Fibroblast of lung (primary cell): ENCODE results near the gene CC2D2B. TPM values are rescaled to one million over a fixed set of nuclear protein-coding genes. Genes with fewer than 3 reads are reported as not detected.
"Not testable (repeated sequence)": the region's sequence is repeated elsewhere in the genome, so short reads cannot be mapped to it uniquely, and the experiment has no call there.

ENCODE experiments used
- DNase-seq, 2 donors: peaks; one replicate each; pipeline versions ENCODE4 v3.0.0 to v3.0.0-alpha.2; 2010; ENCODE audit warnings: low read depth in 2 of 2
- H2AFZ ChIP-seq: 2 replicates; pipeline ENCODE4 v1.5.1; 2012; ENCODE audit warnings: low read length, control low read depth, inconsistent platforms
- H3K27ac ChIP-seq: 2 replicates; pipeline ENCODE4 v1.5.1; 2011; ENCODE audit warnings: low read length, control low read depth; ENCODE audit not compliant: insufficient read depth
- H3K27me3 ChIP-seq: 2 replicates; pipeline ENCODE4 v1.5.1; 2011; ENCODE audit warnings: mild to moderate bottlenecking, low read length; ENCODE audit not compliant: control insufficient read depth, insufficient read depth
- H3K36me3 ChIP-seq: 2 replicates; pipeline ENCODE4 v1.5.1; 2011; ENCODE audit warnings: low read length; ENCODE audit not compliant: control insufficient read depth, insufficient read depth
- H3K4me1 ChIP-seq: 2 replicates; pipeline ENCODE4 v1.5.1; 2011; ENCODE audit warnings: low read length; ENCODE audit not compliant: control insufficient read depth, insufficient read depth; ENCODE audit errors: extremely low read depth
- H3K4me2 ChIP-seq: 2 replicates; pipeline ENCODE4 v1.5.1; 2011; ENCODE audit warnings: low read length, control low read depth; ENCODE audit not compliant: insufficient read depth; ENCODE audit errors: extremely low read depth
- H3K4me3 ChIP-seq, 4 experiments: fragments of 200-600 bp in 1 of 4; sonication (generic) in 1 of 4; replicated peaks in 1 of 4; 2 replicates each; pipeline ENCODE4 v1.5.1; 2011 to 2016; ENCODE audit warnings: low read length in 4 of 4, low read depth in 3 of 4, mild to moderate bottlenecking in 3 of 4, control low read depth in 2 of 4, inconsistent platforms in 1 of 4, mixed read lengths in 1 of 4; ENCODE audit not compliant: insufficient read depth in 1 of 4; ENCODE audit errors: control extremely low read depth in 1 of 4
- H3K79me2 ChIP-seq: 2 replicates; pipeline ENCODE4 v1.5.1; 2012; ENCODE audit warnings: mild to moderate bottlenecking, low read length, inconsistent platforms; ENCODE audit not compliant: control insufficient read depth, insufficient read depth
- H3K9ac ChIP-seq: 2 replicates; pipeline ENCODE4 v1.5.1; 2011; ENCODE audit warnings: mild to moderate bottlenecking, low read length, control low read depth; ENCODE audit not compliant: insufficient read depth
- H3K9me3 ChIP-seq: 2 replicates; pipeline ENCODE4 v1.5.1; 2012; ENCODE audit warnings: low read depth, low read length; ENCODE audit not compliant: control insufficient read depth, insufficient read depth
- H4K20me1 ChIP-seq: 2 replicates; pipeline ENCODE4 v1.5.1; 2011; ENCODE audit warnings: low read length; ENCODE audit not compliant: control insufficient read depth, insufficient read depth; ENCODE audit errors: extremely low read depth
- EZH2 ChIP-seq: IDR thresholded peaks from 2 replicates; pipeline ENCODE4 v1.5.1; 2012; ENCODE audit warnings: low read length, control low read depth, mild to moderate bottlenecking; ENCODE audit errors: missing control alignments
- polyA plus RNA-seq, 2 donors: library from polyadenylated mRNA; depleted of rRNA in 1 of 2; stranded (reverse) in 1 of 2; unstranded in 1 of 2; fragments of >200 nt; gene quantifications; 2 replicates each; pipeline ENCODE4 v1.2.1, GENCODE V29; 2011 to 2012; ENCODE audit warnings: missing spikeins in 1 of 2
- total RNA-seq: library from RNA; depleted of rRNA; stranded (reverse); fragments of >200 nt; gene quantifications from 2 replicates; pipeline ENCODE4 v1.2.1, GENCODE V29; 2014
- TF ChIP-seq, protein P1 (sequence below), 2 donors: IDR thresholded peaks in 1 of 2; conservative IDR thresholded peaks in 1 of 2; 1 replicate in 1 of 2; 2 replicates in 1 of 2; pipeline ENCODE4 v1.5.1; 2011 to 2012; ENCODE audit warnings: low read length in 2 of 2, control low read depth in 1 of 2, inconsistent platforms in 1 of 2, low read depth in 1 of 2, mild to moderate bottlenecking in 1 of 2

Gene CC2D2B
- total and polyA plus RNA-seq, 2 donors (not counting 1 experiment from before 2014, with no cell fraction given), result 0.33 TPM; not detected in 1

DNA sequence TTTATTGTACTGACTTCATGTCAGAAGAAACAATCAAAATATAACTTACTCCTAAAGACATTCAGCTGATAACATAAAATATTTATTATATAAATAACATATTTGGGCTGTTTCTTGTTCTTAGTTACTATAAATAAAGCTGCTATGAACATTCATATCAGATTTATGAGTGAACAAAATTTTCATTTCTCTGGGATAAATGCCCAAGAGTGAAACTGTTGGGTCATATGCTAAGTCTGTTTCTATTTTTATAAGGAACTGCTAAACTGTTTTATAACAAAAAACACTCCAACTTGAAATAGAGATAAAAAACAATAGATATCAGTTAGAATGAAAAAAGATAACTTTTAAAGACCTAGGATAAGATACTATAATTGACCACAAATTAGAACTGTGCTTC lies 26.5 kb upstream of the CC2D2B start:
- no peak overlapping the region for H3K4me2 ChIP-seq
- DNase-seq, result peak in 1 of 2 donors; percentile 43
- no peak overlapping the region for H3K4me3 ChIP-seq
- no peak overlapping the region for H2AFZ ChIP-seq
- no peaks in the 10 kb centered on the region for H4K20me1 ChIP-seq
- no peaks in the 10 kb centered on the region for H3K4me1 ChIP-seq
- H3K27me3 ChIP-seq, result no peaks in the 10 kb centered on the region
- TF ChIP-seq EZH2, result no peak
- TF ChIP-seq, protein P1, sequence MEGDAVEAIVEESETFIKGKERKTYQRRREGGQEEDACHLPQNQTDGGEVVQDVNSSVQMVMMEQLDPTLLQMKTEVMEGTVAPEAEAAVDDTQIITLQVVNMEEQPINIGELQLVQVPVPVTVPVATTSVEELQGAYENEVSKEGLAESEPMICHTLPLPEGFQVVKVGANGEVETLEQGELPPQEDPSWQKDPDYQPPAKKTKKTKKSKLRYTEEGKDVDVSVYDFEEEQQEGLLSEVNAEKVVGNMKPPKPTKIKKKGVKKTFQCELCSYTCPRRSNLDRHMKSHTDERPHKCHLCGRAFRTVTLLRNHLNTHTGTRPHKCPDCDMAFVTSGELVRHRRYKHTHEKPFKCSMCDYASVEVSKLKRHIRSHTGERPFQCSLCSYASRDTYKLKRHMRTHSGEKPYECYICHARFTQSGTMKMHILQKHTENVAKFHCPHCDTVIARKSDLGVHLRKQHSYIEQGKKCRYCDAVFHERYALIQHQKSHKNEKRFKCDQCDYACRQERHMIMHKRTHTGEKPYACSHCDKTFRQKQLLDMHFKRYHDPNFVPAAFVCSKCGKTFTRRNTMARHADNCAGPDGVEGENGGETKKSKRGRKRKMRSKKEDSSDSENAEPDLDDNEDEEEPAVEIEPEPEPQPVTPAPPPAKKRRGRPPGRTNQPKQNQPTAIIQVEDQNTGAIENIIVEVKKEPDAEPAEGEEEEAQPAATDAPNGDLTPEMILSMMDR (conservative IDR thresholded peaks at IDR 0.05 in 1 of 2, IDR thresholded peaks at IDR 0.05 in 1 of 2; ENCODE audit: low read depth in 1 of 2, low read length in 2 of 2), result no peak
- H3K9me3 ChIP-seq, result no peaks in the 10 kb centered on the region
- H3K79me2 ChIP-seq, result no peaks in the 10 kb centered on the region
- H3K27ac ChIP-seq, result no peak overlapping the region
- no peak overlapping the region for H3K9ac ChIP-seq
- no peaks in the 10 kb centered on the region for H3K36me3 ChIP-seq

DNA sequence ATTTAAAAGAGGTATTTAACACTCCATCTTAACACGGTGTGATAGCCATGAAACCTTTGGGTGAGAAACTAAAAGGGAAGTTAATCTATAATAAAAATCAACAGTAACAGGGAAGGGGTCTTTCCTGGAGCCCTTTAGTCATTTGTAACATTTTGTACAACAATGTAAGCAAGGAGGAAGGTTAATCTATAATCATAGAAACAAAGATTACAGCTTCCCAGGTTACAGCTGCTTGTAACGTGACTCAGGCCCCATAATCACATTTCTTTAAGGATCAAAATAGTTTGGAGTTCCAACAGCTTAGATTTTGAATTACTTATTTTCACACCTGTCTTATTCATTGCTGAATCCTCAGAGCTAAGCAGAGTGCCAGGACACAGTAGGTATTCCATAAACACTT lies 17.9 kb upstream of the CC2D2B start:
- Histone ChIP-seq H4K20me1 (no peaks in the 10 kb centered on the region), H3K27ac (no peak overlapping the region), H3K27me3 (no peaks in the 10 kb centered on the region), H3K9ac (no peak overlapping the region), H3K36me3 (no peaks in the 10 kb centered on the region), H3K9me3 (no peaks in the 10 kb centered on the region), H3K79me2 (no peaks in the 10 kb centered on the region), H3K4me3 (no peak overlapping the region), H3K4me2 (no peak overlapping the region), H2AFZ (no peak overlapping the region), H3K4me1 (no peaks in the 10 kb centered on the region)
- DNase-seq, result no peak
- TF ChIP-seq, protein P1 (conservative IDR thresholded peaks at IDR 0.05 in 1 of 2, IDR thresholded peaks at IDR 0.05 in 1 of 2; ENCODE audit: low read depth in 1 of 2, low read length in 2 of 2), result no peak
- no peak for TF ChIP-seq EZH2

DNA sequence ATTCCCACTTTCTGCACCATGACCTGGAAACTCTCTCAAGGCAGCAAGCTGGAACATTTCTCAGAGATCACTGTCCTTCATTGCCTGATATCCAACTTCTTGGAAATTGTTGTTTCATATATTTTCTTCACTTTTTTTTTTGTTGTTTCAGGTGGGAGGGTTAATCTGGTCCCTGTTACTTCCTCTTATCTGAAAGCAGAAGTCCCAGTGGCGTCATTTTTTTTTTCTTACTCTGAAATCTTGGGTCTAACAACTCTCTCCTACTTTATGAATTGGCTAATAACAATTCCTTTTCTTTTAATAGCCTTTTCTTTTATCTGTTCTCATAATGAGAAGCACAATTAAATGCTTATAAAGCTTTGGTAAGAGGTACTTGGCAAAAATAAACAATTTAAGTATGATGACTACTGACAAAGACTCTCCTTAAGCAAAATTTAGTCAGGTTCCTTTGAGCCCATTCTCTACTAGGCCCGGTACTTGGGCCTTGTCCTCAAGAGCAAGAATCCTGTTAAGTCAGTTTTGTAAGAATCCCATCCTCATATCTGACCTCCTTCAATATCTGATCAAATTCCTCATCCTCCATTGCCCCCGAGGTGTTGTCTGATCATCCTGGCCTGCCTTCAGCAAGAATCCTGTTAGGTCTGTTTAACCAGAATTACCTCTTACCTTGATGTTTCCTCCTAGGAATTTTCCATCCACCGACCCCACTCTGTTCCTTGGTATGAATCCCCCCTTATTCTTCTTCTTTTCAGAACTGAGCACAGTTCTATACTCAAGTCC lies 11.5 kb upstream of the CC2D2B start:
- Histone ChIP-seq H3K79me2 (no peaks in the 10 kb centered on the region), H3K36me3 (no peaks in the 10 kb centered on the region), H3K27ac (no peak overlapping the region)

DNA sequence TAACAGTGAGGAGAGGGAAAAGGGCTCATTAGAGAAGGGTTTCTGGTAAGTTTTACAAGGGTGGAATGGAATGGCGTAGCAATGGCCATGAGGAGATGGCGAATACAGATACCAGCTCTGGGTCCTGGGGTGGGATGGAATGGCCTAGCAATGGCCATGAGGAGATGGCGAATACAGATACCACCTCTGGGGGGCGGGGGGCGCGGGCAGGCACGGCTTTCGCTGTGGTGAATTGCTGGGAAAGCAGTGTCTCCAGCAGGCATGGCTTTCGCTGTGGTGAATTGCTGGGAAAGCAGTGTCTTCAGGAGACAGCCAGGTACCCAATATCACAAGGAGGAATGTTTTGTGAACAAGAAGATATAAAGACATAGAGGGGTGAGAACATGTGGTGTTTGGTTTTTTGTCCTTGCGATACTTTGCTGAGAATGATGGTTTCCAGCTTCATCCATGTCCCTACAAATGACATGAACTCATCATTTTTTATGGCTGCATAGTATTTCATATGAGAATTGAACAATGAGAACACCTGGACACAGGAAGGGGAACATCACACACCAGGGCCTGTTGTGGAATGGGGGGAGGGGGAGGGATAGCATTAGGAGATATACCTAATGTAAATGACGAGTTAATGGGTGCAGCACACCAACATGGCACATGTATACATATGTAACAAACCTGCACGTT lies 1.7 kb upstream of the CC2D2B start:
- not testable (repeated sequence) for H3K79me2 ChIP-seq, H3K27ac ChIP-seq, H2AFZ ChIP-seq, H3K9ac ChIP-seq, H3K4me2 ChIP-seq, H4K20me1 ChIP-seq, DNase-seq, H3K27me3 ChIP-seq, H3K9me3 ChIP-seq, H3K4me1 ChIP-seq, H3K36me3 ChIP-seq, H3K4me3 ChIP-seq

More for the DNA sequence above, 11.5 kb upstream of the CC2D2B start:
- no peaks in the 10 kb centered on the region for H3K4me1 ChIP-seq
- no peak overlapping the region for H2AFZ ChIP-seq
- H3K9me3 ChIP-seq, result no peaks in the 10 kb centered on the region
- no peak overlapping the region for H3K4me3 ChIP-seq
- no peak overlapping the region for H3K4me2 ChIP-seq
- H4K20me1 ChIP-seq, result no peaks in the 10 kb centered on the region
- H3K9ac ChIP-seq, result no peak overlapping the region
- TF ChIP-seq, protein P1 (conservative IDR thresholded peaks at IDR 0.05 in 1 of 2, IDR thresholded peaks at IDR 0.05 in 1 of 2; ENCODE audit: low read depth in 1 of 2, low read length in 2 of 2), result no peak
- no peak for TF ChIP-seq EZH2
- no peak for DNase-seq
- no peaks in the 10 kb centered on the region for H3K27me3 ChIP-seq
